HEK293 (cell line): Measurements from ENCODE around the gene PREX1.

Experiments used
- CTCF ChIA-PET: fragments of 350-600 bp; formaldehyde crosslinking; extraction: SDS; loops from one replicate; lab custom pipeline; 2021; ENCODE audit warnings: antibody characterized with exemption; lab: Yijun Ruan, JAX
- POLR2A ChIA-PET: fragments of 300-600 bp; formaldehyde crosslinking; extraction: SDS; loops from one replicate; lab custom pipeline; 2020; ENCODE audit warnings: antibody characterized with exemption, inconsistent platforms; lab: Yijun Ruan, JAX
- H3K27ac ChIP-seq: fragments of 200-500 bp; sonication (Bioruptor generic); 2 replicates; pipeline ENCODE4 v1.5.1; 2014; ENCODE audit warnings: low read depth, low read length, control low read depth, inconsistent platforms; ENCODE audit errors: extremely low read depth
- H3K36me3 ChIP-seq, 2 experiments: fragments of 200-500 bp in 1 of 2; sonication (Bioruptor generic) in 1 of 2; 1 replicate in 1 of 2; 2 replicates in 1 of 2; pipeline ENCODE4 v1.5.1; 2014 to 2017; ENCODE audit warnings: inconsistent platforms in 2 of 2, low read length in 2 of 2; ENCODE audit not compliant: control insufficient read depth in 2 of 2, insufficient read depth in 1 of 2
- H3K4me1 ChIP-seq: fragments of 200-500 bp; sonication (Bioruptor generic); 2 replicates; pipeline ENCODE4 v1.5.1; 2014; ENCODE audit warnings: mild to moderate bottlenecking, low read length, inconsistent platforms; ENCODE audit not compliant: control insufficient read depth, insufficient read depth
- H3K4me3 ChIP-seq: 2 replicates; pipeline ENCODE4 v1.5.1; 2011; ENCODE audit warnings: low read depth, mild to moderate bottlenecking, control low read depth, low read length, moderate library complexity
- H3K9me3 ChIP-seq: fragments of 200-500 bp; sonication (Bioruptor generic); 2 replicates; pipeline ENCODE4 v1.5.1; 2014; ENCODE audit warnings: low read depth, low read length, inconsistent platforms; ENCODE audit not compliant: control insufficient read depth, insufficient read depth
- BCL11B ChIP-seq: fragments of 450-650 bp; formaldehyde crosslinking; IDR thresholded peaks from 2 replicates; pipeline ENCODE4 v1.5.1; 2016; ENCODE audit warnings: low read depth, missing biosample characterization, missing genetic modification characterization
- KLF8 ChIP-seq: fragments of 450-650 bp; formaldehyde crosslinking; IDR thresholded peaks from 2 replicates; pipeline ENCODE4 v1.5.1; 2016; ENCODE audit warnings: missing biosample characterization, missing genetic modification characterization
- MZF1 ChIP-seq: fragments of 450-650 bp; formaldehyde crosslinking; IDR thresholded peaks from 2 replicates; pipeline ENCODE4 v1.5.1; 2017; ENCODE audit warnings: missing biosample characterization, missing genetic modification characterization, borderline replicate concordance
- OVOL3 ChIP-seq: fragments of 450-650 bp; formaldehyde crosslinking; IDR thresholded peaks from 2 replicates; pipeline ENCODE4 v1.5.1; 2016; ENCODE audit warnings: missing biosample characterization, missing genetic modification characterization
- PATZ1 ChIP-seq: fragments of 450-650 bp; formaldehyde crosslinking; IDR thresholded peaks from 2 replicates; pipeline ENCODE4 v1.5.1; 2016; ENCODE audit warnings: missing biosample characterization, missing genetic modification characterization
- PRDM1 ChIP-seq: fragments of 450-650 bp; formaldehyde crosslinking; IDR thresholded peaks from 2 replicates; pipeline ENCODE4; 2016; ENCODE audit warnings: missing biosample characterization, missing genetic modification characterization
- SCRT1 ChIP-seq: fragments of 450-650 bp; formaldehyde crosslinking; IDR thresholded peaks from 2 replicates; pipeline ENCODE4 v1.5.1; 2016; ENCODE audit warnings: missing biosample characterization, missing genetic modification characterization, borderline replicate concordance
- ZIC2 ChIP-seq: fragments of 450-650 bp; formaldehyde crosslinking; IDR thresholded peaks from 2 replicates; pipeline ENCODE4 v1.5.1; 2016; ENCODE audit warnings: missing biosample characterization, missing genetic modification characterization
- ZNF366 ChIP-seq: fragments of 450-650 bp; formaldehyde crosslinking; conservative IDR thresholded peaks from 2 replicates; pipeline ENCODE4 v1.5.1; 2016; ENCODE audit warnings: missing biosample characterization, missing genetic modification characterization
- ZNF433 ChIP-seq: fragments of 450-650 bp; formaldehyde crosslinking; IDR thresholded peaks from 2 replicates; pipeline ENCODE4 v1.5.1; 2016; ENCODE audit warnings: missing biosample characterization, missing genetic modification characterization, low read depth
- ZNF548 ChIP-seq: fragments of 450-650 bp; formaldehyde crosslinking; IDR thresholded peaks from 2 replicates; pipeline ENCODE4 v1.5.1; 2016; ENCODE audit warnings: missing biosample characterization, missing genetic modification characterization
- ZNF555 ChIP-seq: fragments of 450-650 bp; formaldehyde crosslinking; conservative IDR thresholded peaks from 2 replicates; pipeline ENCODE4 v1.5.1; 2017; ENCODE audit warnings: missing biosample characterization, mild to moderate bottlenecking, missing genetic modification characterization, inconsistent platforms
- ZNF639 ChIP-seq: fragments of 450-650 bp; formaldehyde crosslinking; IDR thresholded peaks from 2 replicates; pipeline ENCODE4 v1.5.1; 2016; ENCODE audit warnings: missing biosample characterization, missing genetic modification characterization
- ZNF658 ChIP-seq: fragments of 450-650 bp; formaldehyde crosslinking; IDR thresholded peaks from 2 replicates; pipeline ENCODE4; 2016; ENCODE audit warnings: missing biosample characterization, missing genetic modification characterization
- ZNF704 ChIP-seq: fragments of 450-650 bp; formaldehyde crosslinking; IDR thresholded peaks from 2 replicates; pipeline ENCODE4 v1.5.1; 2016; ENCODE audit warnings: missing biosample characterization, missing genetic modification characterization
- ZNF768 ChIP-seq: fragments of 450-650 bp; formaldehyde crosslinking; IDR thresholded peaks from 2 replicates; pipeline ENCODE4 v1.5.1; 2018; ENCODE audit warnings: missing biosample characterization, mild to moderate bottlenecking, missing genetic modification characterization
- ZNF830 ChIP-seq: fragments of 450-650 bp; IDR thresholded peaks from 2 replicates; pipeline ENCODE4 v1.5.0; 2018; ENCODE audit warnings: missing biosample characterization, missing genetic modification characterization, low read depth, mild to moderate bottlenecking, moderate library complexity
- TF ChIP-seq, protein P1 (sequence below): fragments of 450-650 bp; formaldehyde crosslinking; IDR thresholded peaks from 2 replicates; pipeline ENCODE4 v1.5.1; 2017; ENCODE audit warnings: missing biosample characterization, missing genetic modification characterization
- TF ChIP-seq, protein P2 (sequence below): fragments of 450-650 bp; formaldehyde crosslinking; optimal IDR thresholded peaks from 2 replicates; pipeline ENCODE3; 2016; ENCODE audit warnings: missing biosample characterization, mild to moderate bottlenecking, missing genetic modification characterization
- TF ChIP-seq, protein P3 (sequence below): fragments of 450-650 bp; formaldehyde crosslinking; IDR thresholded peaks from 2 replicates; pipeline ENCODE4 v1.5.1; 2016; ENCODE audit warnings: missing biosample characterization, missing genetic modification characterization

PREX1 gene

DNA sequence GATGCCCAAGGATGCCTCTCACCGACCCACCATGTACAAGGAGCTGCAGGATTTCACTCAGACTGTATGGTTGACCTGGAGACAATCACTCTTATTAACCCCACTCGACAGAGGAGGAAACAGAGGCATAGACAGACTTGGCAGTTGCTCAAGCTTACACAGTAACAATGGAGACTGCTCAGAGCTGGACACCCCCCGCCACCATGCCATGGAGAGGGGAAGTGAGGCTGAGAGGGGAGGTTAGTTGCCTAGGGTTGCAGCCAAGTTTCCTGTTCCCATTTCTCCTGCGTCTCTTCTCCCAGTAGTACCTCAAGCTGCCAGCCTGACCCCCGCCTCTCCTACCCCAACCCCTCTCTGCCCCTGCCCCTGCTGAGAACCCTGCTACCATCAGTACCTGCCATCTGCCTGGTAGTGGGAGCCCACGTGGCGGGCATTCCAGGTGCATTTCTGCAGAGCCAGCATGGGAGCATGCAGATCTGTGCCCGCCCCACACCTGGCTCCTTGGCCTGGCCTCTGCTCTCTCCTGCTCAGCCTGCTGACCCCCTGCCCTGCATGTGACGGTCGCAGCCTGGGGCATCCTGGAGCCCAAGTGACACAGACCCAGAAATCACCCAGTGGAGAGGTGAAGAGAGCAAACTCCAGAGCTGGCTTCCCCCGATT, 157.7 kb downstream of the PREX1 start:
- H3K9me3 ChIP-seq = no peaks in the 10 kb centered on the region
- POLR2A ChIA-PET = no interaction called here
- no peaks in the 10 kb centered on the region for H3K4me1 ChIP-seq
- H3K27ac ChIP-seq = no peak overlapping the region
- no peak overlapping the region for H3K4me3 ChIP-seq
- no peaks in the 10 kb centered on the region for H3K36me3 ChIP-seq
- CTCF ChIA-PET = no interaction called here
- TF ChIP-seq ZNF768 (tag by site-specific recombination) (no peak), SCRT1 (tag by site-specific recombination) (no peak), ZNF639 (no peak), PATZ1 (tag by site-specific recombination) (no peak), ZNF830 (tag by site-specific recombination) (no peak), ZNF548 (tag by site-specific recombination) (no peak), MZF1 (tag by site-specific recombination) (no peak), ZNF658 (no peak), OVOL3 (tag by site-specific recombination) (no peak), ZNF366 (no peak), ZNF555 (tag by site-specific recombination) (no peak), ZNF704 (tag by site-specific recombination) (no peak), ZNF433 (tag by site-specific recombination) (no peak), PRDM1 (no peak)
- TF ChIP-seq, protein P1, sequence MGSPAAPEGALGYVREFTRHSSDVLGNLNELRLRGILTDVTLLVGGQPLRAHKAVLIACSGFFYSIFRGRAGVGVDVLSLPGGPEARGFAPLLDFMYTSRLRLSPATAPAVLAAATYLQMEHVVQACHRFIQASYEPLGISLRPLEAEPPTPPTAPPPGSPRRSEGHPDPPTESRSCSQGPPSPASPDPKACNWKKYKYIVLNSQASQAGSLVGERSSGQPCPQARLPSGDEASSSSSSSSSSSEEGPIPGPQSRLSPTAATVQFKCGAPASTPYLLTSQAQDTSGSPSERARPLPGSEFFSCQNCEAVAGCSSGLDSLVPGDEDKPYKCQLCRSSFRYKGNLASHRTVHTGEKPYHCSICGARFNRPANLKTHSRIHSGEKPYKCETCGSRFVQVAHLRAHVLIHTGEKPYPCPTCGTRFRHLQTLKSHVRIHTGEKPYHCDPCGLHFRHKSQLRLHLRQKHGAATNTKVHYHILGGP = no peak
- TF ChIP-seq, protein P2, sequence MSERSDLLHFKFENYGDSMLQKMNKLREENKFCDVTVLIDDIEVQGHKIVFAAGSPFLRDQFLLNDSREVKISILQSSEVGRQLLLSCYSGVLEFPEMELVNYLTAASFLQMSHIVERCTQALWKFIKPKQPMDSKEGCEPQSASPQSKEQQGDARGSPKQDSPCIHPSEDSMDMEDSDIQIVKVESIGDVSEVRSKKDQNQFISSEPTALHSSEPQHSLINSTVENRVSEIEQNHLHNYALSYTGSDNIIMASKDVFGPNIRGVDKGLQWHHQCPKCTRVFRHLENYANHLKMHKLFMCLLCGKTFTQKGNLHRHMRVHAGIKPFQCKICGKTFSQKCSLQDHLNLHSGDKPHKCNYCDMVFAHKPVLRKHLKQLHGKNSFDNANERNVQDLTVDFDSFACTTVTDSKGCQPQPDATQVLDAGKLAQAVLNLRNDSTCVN = no peak
- TF ChIP-seq, protein P3, sequence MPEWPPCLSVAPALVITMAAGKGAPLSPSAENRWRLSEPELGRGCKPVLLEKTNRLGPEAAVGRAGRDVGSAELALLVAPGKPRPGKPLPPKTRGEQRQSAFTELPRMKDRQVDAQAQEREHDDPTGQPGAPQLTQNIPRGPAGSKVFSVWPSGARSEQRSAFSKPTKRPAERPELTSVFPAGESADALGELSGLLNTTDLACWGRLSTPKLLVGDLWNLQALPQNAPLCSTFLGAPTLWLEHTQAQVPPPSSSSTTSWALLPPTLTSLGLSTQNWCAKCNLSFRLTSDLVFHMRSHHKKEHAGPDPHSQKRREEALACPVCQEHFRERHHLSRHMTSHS (tag by site-specific recombination) = no peak

- no peaks in the 10 kb centered on the region for H3K9me3 ChIP-seq
- POLR2A ChIA-PET = no interaction called here
- no peaks in the 10 kb centered on the region for H3K36me3 ChIP-seq
- CTCF ChIA-PET = interaction anchor here (1.6 kb wide), 1 partner anchor 11 kb away, joined by 4 read pairs; no protein-coding TSS in a partner anchor
- H3K27ac ChIP-seq = no peak overlapping the region
- TF ChIP-seq KLF8 (tag by site-specific recombination) = no peak
- TF ChIP-seq BCL11B (tag by site-specific recombination) = no peak
- TF ChIP-seq ZIC2 (tag by site-specific recombination) = peak; percentile 76
- no peak overlapping the region for H3K4me3 ChIP-seq
- H3K4me1 ChIP-seq = no peaks in the 10 kb centered on the region
These were observed 159.3 kb downstream of the PREX1 start for GRCh38 chr20:48668451-48668946.
